Measurements from ENCODE around the gene LRRC66. TPM values are rescaled to one million over a fixed set of nuclear protein-coding genes. Genes with fewer than 3 reads are reported as not detected.

LRRC66 gene
- total RNA-seq, 1 experiment from 2014 or later, result not detected

GRCh38 chr4:52016981-52017380 lies 3.2 kb downstream of the LRRC66 start:
- no peak overlapping the region for H4K91ac ChIP-seq (ENCODE audit: insufficient read length, low read depth, low read length)
- no peaks in the 10 kb centered on the region for H3K27me3 ChIP-seq (ENCODE audit: insufficient read depth, low read length)
- TF ChIP-seq CTCF (conservative IDR thresholded peaks at IDR 0.05), result no peak
- no peak overlapping the region for H3K4me2 ChIP-seq (ENCODE audit: insufficient read depth, insufficient read length, low read length)
- H3K18ac ChIP-seq (ENCODE audit: insufficient read length, low read depth, low read length), result no peak overlapping the region
- no peak overlapping the region for H4K8ac ChIP-seq (replicated peaks; ENCODE audit: insufficient read length, low read depth, low read length)
- Mint-ChIP-seq H3K4me3 (no peak overlapping the region), H3K36me3 (ENCODE audit: insufficient read depth in 1 of 3, low read depth in 3 of 3) (no peaks in the 10 kb centered on the region), H3K9me3 (no peaks in the 10 kb centered on the region), H3K4me1 (peaks cover 2 to 6% of the 10 kb centered on the region in 2 experiments; a peak in 3 of 4 replicates), H3K27ac (no peak overlapping the region), H3K27me3 (ENCODE audit: low read depth) (no peaks in the 10 kb centered on the region)
- no peak overlapping the region for H3K23ac ChIP-seq (ENCODE audit: insufficient read length, low read depth, low read length)
- no peaks in the 10 kb centered on the region for H3K9me3 ChIP-seq (ENCODE audit: control insufficient read depth, low read depth, low read length)
- no peaks in the 10 kb centered on the region for H4K20me1 ChIP-seq (ENCODE audit: control insufficient read depth, insufficient read depth, insufficient read length)
- no peak overlapping the region for H3K9ac ChIP-seq (ENCODE audit: extremely low read depth, insufficient read length, low read length)
- H3K4ac ChIP-seq (ENCODE audit: low read depth, low read length), result no peak overlapping the region
- no peak overlapping the region for H2BK120ac ChIP-seq (ENCODE audit: low read depth, low read length, poor library complexity, severe bottlenecking)
- H3K4me1 ChIP-seq (ENCODE audit: insufficient read depth, low read length), result no peaks in the 10 kb centered on the region
- no CpG with 5 or more reads among the region's 3 CpGs for WGBS (ENCODE audit: extremely low coverage, insufficient read length, low lambda C conversion rate)
- H4K5ac ChIP-seq (ENCODE audit: insufficient read length, low read depth, low read length), result no peak overlapping the region
- H3K56ac ChIP-seq (ENCODE audit: insufficient read length, low read depth, low read length), result no peak overlapping the region
- H2AFZ ChIP-seq (ENCODE audit: low read length), result no peak overlapping the region
- H3T11ph ChIP-seq (ENCODE audit: low read length), result no peak overlapping the region
- no peak overlapping the region for H2AK5ac ChIP-seq (ENCODE audit: insufficient read length, low read length)
- no peaks in the 10 kb centered on the region for H3K79me1 ChIP-seq (ENCODE audit: insufficient read depth, low read depth, low read length, poor library complexity, severe bottlenecking)
- no peak for DNase-seq
- H3K23me2 ChIP-seq (ENCODE audit: insufficient read length, low read depth, low read length, poor library complexity, severe bottlenecking), result no peaks in the 10 kb centered on the region
- no peak overlapping the region for H2BK15ac ChIP-seq (ENCODE audit: low read depth, low read length)
- H2BK5ac ChIP-seq (ENCODE audit: insufficient read length, low read length), result no peak overlapping the region
- H3K79me2 ChIP-seq (ENCODE audit: insufficient read depth, low read length), result no peaks in the 10 kb centered on the region
- H2BK12ac ChIP-seq (ENCODE audit: insufficient read length, low read depth, low read length), result no peak overlapping the region
- H3K27ac ChIP-seq (ENCODE audit: insufficient read length, low read depth, low read length), result no peak overlapping the region
- H2BK20ac ChIP-seq (ENCODE audit: low read depth, low read length, poor library complexity, severe bottlenecking), result no peak overlapping the region
- H3K14ac ChIP-seq (ENCODE audit: insufficient read depth, low read length), result no peak overlapping the region
